Umbilical cord (tissue), 2 donors: ENCODE results near the gene DHPS. TPM values are rescaled to one million over a fixed set of nuclear protein-coding genes. Genes with fewer than 3 reads are reported as not detected.
"Not testable (repeated sequence)": the region's sequence is repeated elsewhere in the genome, so short reads cannot be mapped to it uniquely, and the experiment has no call there.

Source experiments
- DNase-seq: peaks from one replicate; pipeline ENCODE4 v3.0.0-alpha.2; 2015; ENCODE audit warnings: low spot score
- total RNA-seq: library from RNA; depleted of rRNA; stranded (reverse); fragments of >200 nt; gene quantifications from one replicate; pipeline ENCODE4 v1.2.3, GENCODE V29; 2014; ENCODE audit warnings: low replicate concordance; ENCODE audit not compliant: insufficient read depth

DHPS gene
- 36.4 TPM for total RNA-seq

- DNase-seq = peak; percentile 98
These were observed at the start of gene DHPS for GRCh38 chr19:12681074-12681987. TSS of gene DHPS (minus strand) at chr19:12681880. CDS start at chr19:12681766, 114 bp downstream.

- no peak for DNase-seq
These were observed 49.7 kb upstream of the DHPS start for GRCh38 chr19:12731337-12731736.

GRCh38 chr19:12730064-12730463 is 48.4 kb upstream of the DHPS start:
- DNase-seq = no peak

- no peak for DNase-seq
These were observed 46.2 kb upstream of the DHPS start for GRCh38 chr19:12727745-12728433.

GRCh38 chr19:12726988-12727316 is 45.3 kb upstream of the DHPS start:
- no peak for DNase-seq

- not testable (repeated sequence) for DNase-seq
These were observed 43.9 kb upstream of the DHPS start for GRCh38 chr19:12725612-12726011.

GRCh38 chr19:12723641-12724426 is 42.2 kb upstream of the DHPS start, which contains the start of gene TNPO2:
TSS of gene TNPO2 (minus strand) at chr19:12723932. CDS start at chr19:12720977, 2,955 bp downstream.
- DNase-seq = peak; percentile 73

GRCh38 chr19:12723381-12723640 is 41.6 kb upstream of the DHPS start:
- no peak for DNase-seq

- DNase-seq = peak; percentile 99
These were observed 41.1 kb upstream of the DHPS start for GRCh38 chr19:12722566-12723380.

- DNase-seq = peak; percentile 75
These were observed 40.2 kb upstream of the DHPS start for GRCh38 chr19:12721656-12722565.

- peak; percentile 28 for DNase-seq
These were observed 39.4 kb upstream of the DHPS start for GRCh38 chr19:12720851-12721655.

- DNase-seq = no peak
These were observed 38.6 kb upstream of the DHPS start for GRCh38 chr19:12720296-12720695.

- DNase-seq = no peak
These were observed 34.2 kb upstream of the DHPS start for GRCh38 chr19:12715929-12716328.

- DNase-seq = no peak
These were observed 33.4 kb upstream of the DHPS start for GRCh38 chr19:12715102-12715501.

GRCh38 chr19:12713304-12713703 is 31.6 kb upstream of the DHPS start:
- DNase-seq = not testable (repeated sequence)

- DNase-seq = not testable (repeated sequence)
These were observed 30.4 kb upstream of the DHPS start for GRCh38 chr19:12712077-12712476.

GRCh38 chr19:12711187-12711586 is 29.5 kb upstream of the DHPS start:
- DNase-seq = no peak

GRCh38 chr19:12708641-12709040 is 27.0 kb upstream of the DHPS start:
- no peak for DNase-seq

GRCh38 chr19:12706332-12706718 is 24.6 kb upstream of the DHPS start:
- no peak for DNase-seq
